HG03108 (cell line): Measurements from ENCODE around the gene CABP2.

Experiments used
- ATAC-seq: cut with Tn5 transposase; IDR thresholded peaks from one replicate; pipeline ENCODE4 v1.9.1; 2021; ENCODE audit warnings: moderate library complexity; ENCODE audit not compliant: unreplicated experiment

Gene CABP2

GRCh38 chr11:67495234-67496005 is 27.8 kb downstream of the CABP2 start:
- no peak for ATAC-seq

GRCh38 chr11:67494371-67495233 is 28.6 kb downstream of the CABP2 start:
- ATAC-seq: no peak

GRCh38 chr11:67493548-67494370 is 29.5 kb downstream of the CABP2 start:
- ATAC-seq: no peak

- ATAC-seq: no peak
Observed at GRCh38 chr11:67492801-67493547, 30.3 kb downstream of the CABP2 start.

- ATAC-seq: no peak
Observed at GRCh38 chr11:67492069-67492727, 31.0 kb downstream of the CABP2 start.

- no peak for ATAC-seq
Observed at GRCh38 chr11:67491276-67492068, 31.8 kb downstream of the CABP2 start.

- no peak for ATAC-seq
Observed at GRCh38 chr11:67490727-67491065, 32.5 kb downstream of the CABP2 start.

- no peak for ATAC-seq
Observed at GRCh38 chr11:67489885-67490726, 33.1 kb downstream of the CABP2 start.

- no peak for ATAC-seq
Observed at GRCh38 chr11:67489203-67489884, 33.9 kb downstream of the CABP2 start.

GRCh38 chr11:67486481-67487195 is 36.6 kb downstream of the CABP2 start:
- peak; percentile 30 for ATAC-seq

- ATAC-seq: peak; percentile 24
Observed at GRCh38 chr11:67485873-67486361, 37.3 kb downstream of the CABP2 start.

GRCh38 chr11:67484847-67485311 is 38.4 kb downstream of the CABP2 start:
- no peak for ATAC-seq

- no peak for ATAC-seq
Observed at GRCh38 chr11:67483831-67484665, 39.2 kb downstream of the CABP2 start.

- peak; percentile 54 for ATAC-seq
Observed at GRCh38 chr11:67482827-67483798, 40.1 kb downstream of the CABP2 start, which contains the start of gene AIP. Gene AIP, plus strand, starts transcription at chr11:67483026. Its CDS starts 133 bp downstream, at chr11:67483159.
